ENCODE measurements around the gene CNTNAP2.
"Not testable (repeated sequence)": the region's sequence is repeated elsewhere in the genome, so short reads cannot be mapped to it uniquely, and the experiment has no call there.

CNTNAP2 gene

GRCh38 chr7:146150153-146150552 lies 33.6 kb downstream of the CNTNAP2 start:
- no peak for DNase-seq

DNA sequence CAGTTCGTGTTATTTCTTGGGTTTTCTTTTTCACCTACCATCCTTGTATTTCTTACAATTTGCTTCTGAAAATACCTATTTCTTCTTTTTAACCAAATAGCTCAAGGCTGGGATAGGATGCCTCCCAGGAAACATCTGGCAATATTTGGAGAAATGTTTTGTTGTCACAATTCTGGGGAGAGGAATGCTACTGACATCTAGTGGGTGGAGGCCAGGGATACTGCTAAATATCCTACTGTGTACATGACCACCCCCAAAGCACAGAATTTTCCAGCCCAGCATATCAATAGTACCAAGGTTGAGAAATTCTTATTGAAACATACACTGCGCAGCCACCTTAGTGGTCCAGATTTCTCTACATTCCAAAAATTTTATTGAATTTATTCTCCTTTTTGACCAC lies 55.5 kb downstream of the CNTNAP2 start:
- no peak for DNase-seq

DNA sequence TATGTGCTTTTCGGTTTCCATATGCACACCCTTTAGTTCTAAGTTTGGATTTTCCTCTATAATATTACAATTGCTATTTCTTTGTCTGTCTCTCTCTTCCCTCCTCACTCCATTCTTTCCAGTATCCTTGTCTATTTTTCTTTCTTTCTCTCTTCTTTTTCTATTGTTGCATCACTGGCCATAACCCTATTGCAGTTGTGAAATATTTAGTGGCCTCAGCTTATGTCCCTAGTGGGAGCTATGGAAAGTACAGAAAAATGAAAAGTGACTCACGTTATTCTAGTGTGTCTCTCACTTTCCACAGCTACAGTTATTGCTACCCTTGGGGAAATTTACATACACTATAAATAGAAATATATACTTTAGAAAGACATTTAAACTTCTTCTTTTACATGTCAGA lies 59.1 kb downstream of the CNTNAP2 start:
- DNase-seq, result no peak

DNA sequence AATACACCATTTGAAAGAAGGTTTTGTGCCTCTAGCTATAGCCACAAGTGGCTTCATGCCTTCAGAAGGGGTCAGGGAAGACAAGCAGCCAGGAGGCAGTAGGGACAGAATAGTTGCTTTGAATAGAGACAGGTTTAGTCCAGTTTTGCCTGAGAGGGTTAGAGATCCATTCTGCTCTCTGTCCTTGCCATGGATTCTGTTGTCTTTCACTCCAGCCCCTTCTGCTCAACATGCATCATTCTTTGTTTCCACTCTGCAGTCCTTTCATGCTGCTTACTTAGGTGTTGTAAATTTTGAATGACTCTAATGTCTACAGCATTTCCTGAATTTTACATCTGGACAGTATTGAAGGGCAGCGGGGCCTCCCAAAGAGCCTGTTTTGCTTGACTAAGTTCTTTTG lies 60.3 kb downstream of the CNTNAP2 start:
- no peak for DNase-seq

DNA sequence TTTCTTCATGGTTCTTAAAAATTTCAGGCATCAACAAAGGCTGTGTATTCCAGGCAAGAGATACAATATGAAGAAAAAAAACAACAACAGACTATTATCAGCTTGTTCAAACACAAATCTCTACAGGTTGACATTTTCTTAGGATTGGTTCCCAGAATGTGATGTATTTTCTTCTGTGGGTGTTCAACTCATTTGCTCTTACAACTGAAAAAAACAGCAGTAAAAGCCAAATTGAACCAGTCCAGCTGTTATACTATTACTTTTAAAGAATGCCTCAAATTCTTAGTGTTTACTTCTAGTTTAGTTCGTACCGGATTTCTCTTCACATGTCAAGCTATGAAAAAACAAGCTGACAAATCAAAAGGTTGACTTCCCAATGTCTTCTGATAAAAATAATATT lies 60.7 kb downstream of the CNTNAP2 start:
- no peak for DNase-seq

- no peak for DNase-seq
Observed at GRCh38 chr7:146185844-146186243, 69.2 kb downstream of the CNTNAP2 start.

DNA sequence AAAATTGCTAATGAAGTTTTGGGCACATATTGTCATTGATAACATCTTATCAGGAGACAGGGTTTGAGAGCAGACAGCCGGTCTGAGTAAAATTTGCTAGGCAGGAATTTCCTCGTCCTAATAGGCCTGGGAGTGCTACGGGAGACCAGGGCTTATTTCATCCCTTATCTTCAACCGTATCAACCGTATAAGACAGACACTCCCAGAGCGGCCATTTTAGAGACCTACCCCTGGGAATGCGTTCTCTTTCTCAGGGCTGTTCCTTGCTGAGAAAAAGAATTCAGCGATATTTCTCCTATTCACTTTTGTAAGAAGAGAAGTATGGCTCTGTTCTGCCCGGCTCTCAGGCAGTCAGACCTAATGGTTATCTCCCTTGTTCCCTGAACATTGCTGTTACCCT lies 74.8 kb downstream of the CNTNAP2 start:
- not testable (repeated sequence) for DNase-seq

DNA sequence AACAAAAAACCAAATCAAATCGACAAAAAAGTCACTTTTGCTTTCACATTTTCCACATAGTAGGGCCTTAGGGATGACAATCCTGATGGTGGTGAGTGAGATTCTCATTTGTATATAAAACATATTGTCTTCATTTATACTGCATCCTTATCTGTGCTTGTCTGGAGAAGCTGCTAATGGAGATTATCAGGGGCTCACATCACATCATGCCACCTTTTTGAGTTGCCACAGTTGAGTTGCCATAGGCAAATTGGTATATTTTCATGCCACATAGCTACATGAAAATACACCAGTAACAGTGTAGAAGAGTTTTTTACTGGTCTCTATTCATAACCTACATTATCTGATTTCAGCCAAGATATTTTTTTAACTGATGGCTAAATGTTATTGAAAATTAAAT lies 85.3 kb downstream of the CNTNAP2 start:
- no peak for DNase-seq

- DNase-seq, result no peak
Observed at GRCh38 chr7:146206270-146206669, 89.7 kb downstream of the CNTNAP2 start.

DNA sequence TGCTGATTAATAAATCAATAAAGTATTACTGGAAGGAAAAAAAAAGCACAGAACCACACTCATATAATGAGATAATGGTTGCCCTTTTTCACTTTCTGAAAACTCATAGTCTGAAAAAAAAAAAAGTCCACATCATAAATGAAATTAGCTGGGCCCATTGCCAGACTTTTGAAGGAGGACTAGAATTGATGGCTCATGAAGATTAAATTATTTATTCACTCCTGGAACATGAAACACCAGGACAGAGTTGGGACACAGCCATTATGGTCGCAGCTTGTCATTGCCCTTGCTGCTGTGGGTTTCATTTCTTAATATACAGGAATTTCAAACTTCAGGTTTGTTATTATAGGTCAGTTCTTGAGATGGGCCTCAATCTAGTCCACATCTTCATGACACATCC lies 91.9 kb downstream of the CNTNAP2 start:
- DNase-seq, result no peak

DNA sequence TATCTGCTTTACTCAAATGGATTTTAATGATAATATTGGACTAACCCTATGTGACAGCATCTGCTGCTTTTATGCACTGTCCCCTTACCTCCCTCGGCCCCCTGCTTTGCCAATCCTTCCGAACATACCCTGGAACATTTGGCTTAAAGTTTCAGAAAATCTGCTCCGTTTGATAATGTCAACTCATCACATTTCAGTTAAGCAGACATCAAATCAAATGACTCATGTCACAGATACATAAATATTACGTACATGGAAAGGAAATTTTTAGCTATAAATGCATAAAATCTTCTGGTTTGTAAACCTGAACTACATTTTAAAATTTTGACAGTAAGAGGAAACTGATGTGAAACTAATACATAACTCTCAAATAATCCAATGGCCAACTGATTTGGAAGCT lies 98.2 kb downstream of the CNTNAP2 start:
- no peak for DNase-seq

GRCh38 chr7:146216396-146217041 lies 99.9 kb downstream of the CNTNAP2 start:
- DNase-seq, result no peak

- DNase-seq, result no peak
Observed at GRCh38 chr7:146223851-146224250, 107.2 kb downstream of the CNTNAP2 start.

DNA sequence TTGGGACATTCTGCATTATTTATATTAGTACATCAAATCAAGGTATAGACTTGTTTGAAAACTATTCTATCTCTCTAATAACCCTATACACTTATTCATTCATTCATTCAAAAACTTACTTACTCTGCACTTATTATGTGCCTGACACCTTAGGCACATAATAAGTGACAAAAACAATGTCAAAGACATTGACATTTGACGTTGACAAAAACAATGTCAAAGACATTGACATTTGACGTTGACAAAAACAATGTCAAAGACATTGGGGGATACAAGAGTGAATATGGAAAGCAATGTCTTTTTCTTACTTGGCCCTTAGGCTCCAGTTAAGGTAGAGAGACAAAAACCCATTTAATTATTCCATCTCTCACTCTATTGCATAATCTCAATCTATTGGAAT lies 116.0 kb downstream of the CNTNAP2 start:
- DNase-seq, result no peak

DNA sequence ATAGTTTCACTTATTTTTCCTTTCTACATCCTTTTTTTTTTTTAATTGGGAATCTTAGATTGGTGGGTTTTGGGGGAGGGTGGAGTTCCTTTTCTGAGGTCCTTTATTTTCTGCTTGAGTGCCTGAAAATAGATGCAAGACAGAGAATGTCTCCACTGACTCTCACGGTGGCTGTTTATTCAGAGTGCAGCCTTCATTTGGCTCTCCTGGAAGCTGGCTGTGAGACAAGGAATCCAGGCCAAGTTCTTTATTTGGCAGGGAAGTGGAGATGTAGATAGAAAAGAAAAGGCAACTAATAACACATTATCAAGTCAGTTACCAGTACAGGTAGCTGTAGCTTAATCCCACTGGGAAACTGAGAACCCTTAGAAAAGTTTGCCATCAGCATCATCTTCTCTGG lies 118.6 kb downstream of the CNTNAP2 start:
- DNase-seq, result no peak

DNA sequence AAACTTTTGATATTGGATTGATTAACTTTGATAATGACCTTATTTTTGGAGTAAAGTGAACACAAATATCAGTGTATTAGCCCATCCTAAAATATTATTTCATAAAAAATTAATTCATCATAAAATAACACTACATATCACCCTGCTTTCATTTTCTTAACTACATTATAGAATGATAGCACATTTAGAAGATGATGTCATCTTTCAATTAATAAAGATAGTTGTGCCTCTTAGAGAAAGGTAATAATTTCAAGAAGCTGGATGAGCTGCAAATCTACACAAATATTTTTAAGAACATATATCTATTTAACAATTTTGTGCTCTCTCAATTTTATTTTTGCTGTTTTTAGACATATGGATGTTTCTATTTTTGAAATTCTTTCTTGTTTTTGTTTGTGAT lies 126.1 kb downstream of the CNTNAP2 start:
- no peak for DNase-seq

DNA sequence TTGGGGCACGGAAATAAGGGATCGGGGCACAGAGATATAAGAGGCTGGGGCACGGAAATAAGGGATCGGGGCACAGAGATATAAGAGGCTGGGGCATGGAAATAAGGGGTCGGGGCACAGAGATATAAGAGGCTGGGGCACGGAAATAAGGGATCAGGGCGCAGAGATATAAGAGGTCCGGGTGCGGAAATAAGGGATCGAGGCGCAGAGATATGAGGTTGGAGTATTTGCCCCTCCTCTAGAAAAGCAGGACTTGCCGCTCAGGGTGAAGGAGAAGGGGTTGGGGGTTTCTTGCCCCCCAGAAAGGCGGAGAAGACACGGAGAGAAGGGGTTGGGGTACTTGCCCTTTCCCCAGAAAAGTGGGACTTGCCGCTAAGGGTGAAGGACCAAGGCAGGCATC lies 131.4 kb downstream of the CNTNAP2 start:
- not testable (repeated sequence) for DNase-seq

DNA sequence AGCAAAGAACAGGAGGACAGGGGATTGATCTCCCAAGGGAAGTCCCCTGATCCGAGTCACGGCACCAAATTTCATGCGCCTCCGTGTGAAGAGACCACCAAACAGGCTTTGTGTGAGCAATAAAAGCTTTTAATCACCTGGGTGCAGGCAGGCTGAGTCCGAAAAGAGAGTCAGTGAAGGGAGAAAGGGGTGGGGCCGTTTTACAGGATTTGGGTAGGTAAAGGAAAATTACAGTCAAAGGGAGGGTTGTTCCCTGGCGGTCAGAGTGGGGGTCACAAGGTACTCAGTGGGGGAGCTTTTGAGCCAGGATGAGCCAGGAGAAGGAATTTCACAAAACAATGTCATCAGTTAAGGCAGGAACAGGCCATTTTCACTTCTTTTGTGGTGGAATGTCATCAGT lies 132.1 kb downstream of the CNTNAP2 start:
- not testable (repeated sequence) for DNase-seq

GRCh38 chr7:146249272-146249671 lies 132.7 kb downstream of the CNTNAP2 start:
- DNase-seq, result no peak

DNA sequence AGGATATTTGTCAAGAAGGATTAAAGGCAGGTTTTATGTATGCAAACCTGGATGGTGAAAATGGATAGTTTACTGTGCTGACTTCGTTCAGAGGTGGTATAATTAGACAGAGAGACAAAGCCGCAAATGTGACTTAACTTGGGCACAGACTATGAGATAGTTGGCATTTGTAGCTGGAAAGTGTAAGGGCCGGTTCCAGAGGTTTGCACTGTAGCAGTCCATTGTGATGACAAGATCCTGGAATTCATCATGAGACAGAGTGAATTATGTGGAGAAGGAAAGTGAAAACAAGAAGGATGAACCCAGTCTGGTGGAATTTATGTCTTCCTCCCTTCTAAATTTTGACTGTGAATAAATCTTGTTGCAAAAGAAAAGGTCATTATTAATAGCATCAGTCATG lies 139.0 kb downstream of the CNTNAP2 start:
- DNase-seq, result no peak

- DNase-seq, result no peak
Observed at GRCh38 chr7:146262527-146262926, 145.9 kb downstream of the CNTNAP2 start.

DNA sequence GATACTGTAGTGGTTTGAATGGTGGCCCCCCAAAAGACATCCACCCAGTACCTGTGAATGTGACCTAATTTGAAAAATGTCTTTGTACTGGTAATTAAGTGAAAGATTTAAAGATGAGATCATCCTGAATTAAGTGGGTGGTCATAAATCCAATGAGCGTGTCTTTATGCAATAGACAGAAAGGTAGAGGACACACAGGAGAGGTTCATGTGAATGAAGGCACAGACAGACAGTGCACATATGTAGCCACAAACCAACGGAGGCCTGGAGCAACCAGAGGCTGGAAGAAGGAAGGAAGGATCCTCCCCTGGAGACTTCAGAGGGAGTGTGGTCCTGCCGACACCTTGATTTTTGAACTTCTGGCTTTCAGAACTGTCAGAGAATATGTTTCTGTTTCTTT lies 160.3 kb downstream of the CNTNAP2 start:
- DNase-seq, result no peak

DNA sequence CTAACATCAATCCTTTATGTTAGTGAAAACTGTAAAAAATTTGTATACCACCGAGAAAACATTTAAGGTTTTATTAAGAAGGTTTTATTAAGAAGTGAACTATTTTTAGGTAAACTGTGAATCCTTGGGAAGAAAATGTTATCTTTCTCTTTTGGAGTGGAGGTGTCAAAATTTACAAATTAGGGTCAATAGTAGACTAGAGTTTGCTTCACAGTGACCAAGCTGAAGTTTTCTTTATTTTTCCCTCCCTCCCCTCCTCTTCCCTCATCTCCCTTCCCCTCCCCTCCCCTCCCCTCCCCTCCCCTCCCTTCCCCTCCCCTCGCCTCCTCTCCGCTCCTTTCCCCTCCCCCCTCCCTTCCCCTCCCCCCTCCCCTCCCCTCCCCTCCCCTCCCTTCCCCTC lies 168.8 kb downstream of the CNTNAP2 start:
- DNase-seq, result no peak

- no peak for DNase-seq
Observed at GRCh38 chr7:146290746-146291145, 174.1 kb downstream of the CNTNAP2 start.

DNA sequence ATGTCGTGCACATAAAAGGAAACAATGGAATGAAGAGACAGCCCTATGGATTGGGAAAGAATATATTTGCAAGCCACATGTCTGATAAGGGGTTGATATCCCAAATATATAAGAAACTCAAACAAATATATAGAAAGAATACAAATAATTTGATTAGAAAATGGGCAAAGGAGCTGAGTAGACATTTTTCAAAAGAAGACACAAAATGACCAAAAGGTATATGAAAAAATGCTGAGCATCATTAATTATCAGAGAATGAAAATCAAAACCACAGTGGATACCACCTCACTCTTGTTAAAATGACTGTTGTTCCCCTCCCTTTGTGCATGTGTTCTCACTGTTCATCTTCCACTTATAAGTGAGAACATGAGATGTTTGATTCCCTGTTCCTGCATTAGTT lies 175.3 kb downstream of the CNTNAP2 start:
- DNase-seq, result no peak

DNA sequence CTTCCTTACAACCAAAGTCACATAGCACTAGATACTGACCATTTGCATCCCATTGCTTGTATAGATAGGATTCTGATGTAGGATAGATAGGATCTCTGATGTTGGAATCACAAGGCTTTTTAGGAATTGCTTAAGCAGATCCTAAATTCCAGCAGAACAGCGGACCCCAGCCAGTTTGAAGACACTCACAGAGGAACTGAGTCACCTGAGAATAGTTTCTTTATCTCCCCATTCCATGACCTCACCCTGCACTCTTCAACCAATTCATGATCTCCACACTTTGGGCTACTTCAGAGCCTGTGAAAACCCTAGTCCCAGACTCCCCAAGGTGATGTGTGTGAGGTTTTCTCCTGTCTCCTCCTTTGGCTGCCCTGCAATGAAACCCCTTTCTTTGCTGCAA lies 179.4 kb downstream of the CNTNAP2 start:
- DNase-seq, result no peak

Data from activated naive CD4-positive, alpha-beta T cell treated with anti-CD3 and anti-CD28 coated beads, Interleukin-2, amount 50 U/mL, for 16 hours (primary cell).